Measurements from ENCODE around the gene METTL9.

GRCh38 chr16:21554795-21555585 lies 44.4 kb upstream of the METTL9 start:
- peak in 2 of 4 donors; percentile 40 to 49 for TF ChIP-seq POLR2AphosphoS5 (IDR thresholded peaks at IDR 0.05)
- TF ChIP-seq, protein P1, sequence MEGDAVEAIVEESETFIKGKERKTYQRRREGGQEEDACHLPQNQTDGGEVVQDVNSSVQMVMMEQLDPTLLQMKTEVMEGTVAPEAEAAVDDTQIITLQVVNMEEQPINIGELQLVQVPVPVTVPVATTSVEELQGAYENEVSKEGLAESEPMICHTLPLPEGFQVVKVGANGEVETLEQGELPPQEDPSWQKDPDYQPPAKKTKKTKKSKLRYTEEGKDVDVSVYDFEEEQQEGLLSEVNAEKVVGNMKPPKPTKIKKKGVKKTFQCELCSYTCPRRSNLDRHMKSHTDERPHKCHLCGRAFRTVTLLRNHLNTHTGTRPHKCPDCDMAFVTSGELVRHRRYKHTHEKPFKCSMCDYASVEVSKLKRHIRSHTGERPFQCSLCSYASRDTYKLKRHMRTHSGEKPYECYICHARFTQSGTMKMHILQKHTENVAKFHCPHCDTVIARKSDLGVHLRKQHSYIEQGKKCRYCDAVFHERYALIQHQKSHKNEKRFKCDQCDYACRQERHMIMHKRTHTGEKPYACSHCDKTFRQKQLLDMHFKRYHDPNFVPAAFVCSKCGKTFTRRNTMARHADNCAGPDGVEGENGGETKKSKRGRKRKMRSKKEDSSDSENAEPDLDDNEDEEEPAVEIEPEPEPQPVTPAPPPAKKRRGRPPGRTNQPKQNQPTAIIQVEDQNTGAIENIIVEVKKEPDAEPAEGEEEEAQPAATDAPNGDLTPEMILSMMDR (IDR thresholded peaks at IDR 0.05), result peak; percentile 98 to 100 (median 99)
